ENCODE measurements around the gene SEZ6. TPM values are rescaled to one million over a fixed set of nuclear protein-coding genes. Genes with fewer than 3 reads are reported as not detected.

Gene SEZ6
- total RNA-seq, 1 donor from 2014 or later: 1.5 TPM

- no peaks in the 10 kb centered on the region for H3F3A ChIP-seq (ENCODE audit: low read depth)
- H4K20me1 ChIP-seq (ENCODE audit: low read depth): no peaks in the 10 kb centered on the region
- no peak overlapping the region for H3K4me2 ChIP-seq
- DNase-seq (ENCODE audit: low spot score): no peak
- H3K27ac ChIP-seq: no peak overlapping the region
- H3K36me3 ChIP-seq: no peaks in the 10 kb centered on the region
- Mint-ChIP-seq H3K4me3 (no peak overlapping the region), H3K9me3 (no peaks in the 10 kb centered on the region), H3K27me3 (ENCODE audit: insufficient read depth, low read depth) (peaks cover 23% of the 10 kb centered on the region), H3K27ac (no peak overlapping the region), H3K36me3 (no peaks in the 10 kb centered on the region), H3K4me1 (peaks cover 3% of the 10 kb centered on the region)
- no peak overlapping the region for H3K4me3 ChIP-seq
- no peak overlapping the region for H3K9ac ChIP-seq
- TF ChIP-seq EZH2 (IDR thresholded peaks at IDR 0.05): no peak
- TF ChIP-seq EZH2phosphoT487 (IDR thresholded peaks at IDR 0.05): no peak
- TF ChIP-seq CTCF (IDR thresholded peaks at IDR 0.05): no peak
- no peaks in the 10 kb centered on the region for H3K27me3 ChIP-seq
- no peak overlapping the region for H2AFZ ChIP-seq (replicated peaks)
- H3K79me2 ChIP-seq (ENCODE audit: low read depth): no peaks in the 10 kb centered on the region
- peaks cover 23% of the 10 kb centered on the region for H3K4me1 ChIP-seq
- no peaks in the 10 kb centered on the region for H3K9me3 ChIP-seq (ENCODE audit: low read depth)
Measured at GRCh38 chr17:28993645-28994426, 12.0 kb downstream of the SEZ6 start.

- Histone ChIP-seq H4K20me1 (ENCODE audit: low read depth) (no peaks in the 10 kb centered on the region), H3K4me1 (peaks cover 23% of the 10 kb centered on the region), H3K36me3 (no peaks in the 10 kb centered on the region), H3K4me2 (no peak overlapping the region), H3K4me3 (no peak overlapping the region), H3K9me3 (ENCODE audit: low read depth) (no peaks in the 10 kb centered on the region), H2AFZ (replicated peaks) (no peak overlapping the region), H3K27ac (no peak overlapping the region), H3K9ac (no peak overlapping the region), H3F3A (ENCODE audit: low read depth) (peaks cover under 1% of the 10 kb centered on the region), H3K27me3 (no peaks in the 10 kb centered on the region), H3K79me2 (ENCODE audit: low read depth) (no peaks in the 10 kb centered on the region)
- Mint-ChIP-seq H3K9me3 (no peaks in the 10 kb centered on the region), H3K27ac (no peak overlapping the region), H3K27me3 (ENCODE audit: insufficient read depth, low read depth) (peaks cover 30% of the 10 kb centered on the region), H3K4me3 (no peak overlapping the region), H3K4me1 (peaks cover 3% of the 10 kb centered on the region), H3K36me3 (no peaks in the 10 kb centered on the region)
- no peak for TF ChIP-seq CTCF (IDR thresholded peaks at IDR 0.05)
- no peak for TF ChIP-seq EZH2phosphoT487 (IDR thresholded peaks at IDR 0.05)
- DNase-seq (ENCODE audit: low spot score): no peak
Measured at GRCh38 chr17:28992625-28993600, 12.9 kb downstream of the SEZ6 start.

DNA sequence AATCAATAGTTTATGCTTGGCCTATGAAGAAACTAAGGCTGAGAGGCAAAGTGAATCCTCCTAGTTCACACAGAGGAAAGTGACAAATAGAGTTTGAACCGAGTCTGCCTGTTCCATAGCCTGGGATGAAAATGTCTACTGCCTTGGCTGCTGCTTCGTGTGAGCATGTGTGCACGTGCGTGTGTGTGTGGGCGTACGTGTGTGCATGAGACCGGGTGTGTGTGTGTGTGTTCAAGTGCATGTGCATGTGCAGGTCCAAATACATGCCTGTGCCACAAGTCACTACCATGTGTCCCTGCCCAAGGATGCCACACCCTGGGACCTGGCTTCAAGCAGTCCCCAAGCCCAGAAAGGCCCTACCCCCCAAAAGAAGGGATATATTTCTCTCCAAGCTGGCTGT is 13.6 kb downstream of the SEZ6 start:
- Histone ChIP-seq H3K27ac (no peak overlapping the region), H3K27me3 (no peaks in the 10 kb centered on the region), H3K9ac (no peak overlapping the region), H3K36me3 (no peaks in the 10 kb centered on the region), H3K9me3 (ENCODE audit: low read depth) (no peaks in the 10 kb centered on the region), H3K79me2 (ENCODE audit: low read depth) (no peaks in the 10 kb centered on the region), H3K4me3 (no peak overlapping the region), H4K20me1 (ENCODE audit: low read depth) (no peaks in the 10 kb centered on the region), H2AFZ (replicated peaks) (no peak overlapping the region), H3F3A (ENCODE audit: low read depth) (peaks cover 8% of the 10 kb centered on the region), H3K4me1 (peaks cover 23% of the 10 kb centered on the region), H3K4me2 (no peak overlapping the region)
- Mint-ChIP-seq H3K4me1 (peaks cover 7% of the 10 kb centered on the region), H3K9me3 (no peaks in the 10 kb centered on the region), H3K27me3 (ENCODE audit: insufficient read depth, low read depth) (peaks cover 35% of the 10 kb centered on the region), H3K4me3 (no peak overlapping the region), H3K36me3 (no peaks in the 10 kb centered on the region), H3K27ac (no peak overlapping the region)
- TF ChIP-seq CTCF (IDR thresholded peaks at IDR 0.05): no peak
- no peak for TF ChIP-seq EZH2phosphoT487 (IDR thresholded peaks at IDR 0.05)
- TF ChIP-seq EZH2 (IDR thresholded peaks at IDR 0.05): no peak
- no peak for DNase-seq (ENCODE audit: low spot score)

All from neural progenitor cell (in vitro differentiated cells).